GM19372 (cell line): ENCODE data around the gene SLC27A2.

Experiments used
- ATAC-seq: cut with Tn5 transposase; IDR thresholded peaks from one replicate; pipeline ENCODE4 v1.9.1; 2021; ENCODE audit warnings: mild to moderate bottlenecking, low read depth, moderate library complexity; ENCODE audit not compliant: unreplicated experiment

The SLC27A2 gene

GRCh38 chr15:50260969-50261496 is 79.0 kb downstream of the SLC27A2 start:
- peak; percentile 54 for ATAC-seq

- no peak for ATAC-seq
Measured at GRCh38 chr15:50261981-50262380, 80.0 kb downstream of the SLC27A2 start.

GRCh38 chr15:50262533-50262932 is 80.5 kb downstream of the SLC27A2 start:
- ATAC-seq = no peak

- no peak for ATAC-seq
Measured at GRCh38 chr15:50265620-50266019, 83.6 kb downstream of the SLC27A2 start, which contains the start of gene HDC. HDC (minus strand) TSS chr15:50265726; CDS start chr15:50265623, 103 bp downstream.

- no peak for ATAC-seq
Measured at GRCh38 chr15:50267577-50267976, 85.6 kb downstream of the SLC27A2 start.

GRCh38 chr15:50275091-50275490 is 93.1 kb downstream of the SLC27A2 start:
- no peak for ATAC-seq

GRCh38 chr15:50275908-50276307 is 93.9 kb downstream of the SLC27A2 start:
- no peak for ATAC-seq

- no peak for ATAC-seq
Measured at GRCh38 chr15:50277370-50277769, 95.4 kb downstream of the SLC27A2 start.

- no peak for ATAC-seq
Measured at GRCh38 chr15:50278496-50278895, 96.5 kb downstream of the SLC27A2 start.

- ATAC-seq = no peak
Measured at GRCh38 chr15:50280271-50280670, 98.3 kb downstream of the SLC27A2 start.

GRCh38 chr15:50281427-50281826 is 99.4 kb downstream of the SLC27A2 start:
- no peak for ATAC-seq
